NCI-H2196 treated with DMSO at 0.1 percent for 48 hours (cell line): ENCODE results near the gene KYNU.
"Not testable (repeated sequence)": the region's sequence is repeated elsewhere in the genome, so short reads cannot be mapped to it uniquely, and the experiment has no call there.

Experiments
- DNase-seq: peaks from one replicate; lab custom pipeline; 2025; ENCODE audit not compliant: unreplicated experiment; lab: John Stamatoyannopoulos, UW

KYNU gene

DNA sequence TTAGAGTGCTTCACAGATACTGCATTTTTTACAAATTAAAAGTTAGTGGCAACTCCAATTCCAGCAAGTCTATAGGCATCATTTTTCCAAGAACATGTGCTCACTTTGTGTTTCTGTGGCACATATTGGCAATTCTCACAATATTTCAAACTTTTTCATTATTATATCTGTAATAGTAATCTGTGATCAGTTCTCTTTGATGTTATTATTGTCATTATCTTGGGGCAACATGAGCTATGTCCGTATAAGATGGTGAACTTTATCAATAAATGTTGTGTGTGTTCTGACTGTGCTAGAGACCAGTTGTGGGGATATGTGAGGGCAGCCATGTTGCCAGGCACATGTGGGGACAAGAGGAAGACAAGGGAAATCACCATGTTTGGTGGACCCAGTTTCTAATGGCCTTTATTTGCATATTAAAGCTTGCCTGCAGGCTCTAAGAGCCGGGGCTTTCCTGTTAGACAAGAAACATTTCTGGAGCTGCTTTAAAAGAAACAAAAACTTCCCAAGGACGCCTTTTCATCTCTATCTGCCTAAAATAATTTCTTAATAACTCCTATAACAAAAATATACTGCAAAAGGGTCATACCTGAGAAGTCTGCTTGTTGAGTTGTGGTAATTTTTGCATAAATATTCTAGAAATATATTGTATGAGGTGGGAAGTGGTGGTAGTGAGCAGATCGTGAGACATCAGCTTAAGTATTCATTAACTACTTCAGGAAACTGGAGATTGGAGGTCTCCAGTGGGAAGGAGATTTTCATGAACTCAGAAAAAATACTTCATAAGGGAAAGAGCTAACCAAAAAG, 37.2 kb downstream of the KYNU start:
- no peak for DNase-seq

DNA sequence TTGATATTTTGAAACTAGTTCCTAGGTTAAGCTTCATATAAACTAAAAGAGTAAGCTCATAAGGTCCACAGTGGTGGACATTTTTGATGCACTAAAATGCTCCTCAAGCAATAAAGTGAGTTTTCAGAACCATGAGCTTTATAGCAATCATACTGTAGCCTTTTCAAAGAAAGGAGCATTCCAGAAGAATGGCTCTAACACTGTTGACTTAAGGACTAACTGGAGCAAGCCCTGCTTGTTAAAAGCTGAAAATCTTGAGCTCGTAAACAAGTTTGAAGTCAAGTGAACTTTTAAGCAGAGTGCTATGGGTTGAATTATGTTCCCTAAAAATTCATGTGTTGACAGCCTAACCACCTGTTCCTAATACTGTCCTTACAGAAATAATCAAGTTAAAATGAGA, 38.0 kb downstream of the KYNU start:
- no peak for DNase-seq

GRCh38 chr2:142918624-142919023, 41.2 kb downstream of the KYNU start:
- no peak for DNase-seq

DNA sequence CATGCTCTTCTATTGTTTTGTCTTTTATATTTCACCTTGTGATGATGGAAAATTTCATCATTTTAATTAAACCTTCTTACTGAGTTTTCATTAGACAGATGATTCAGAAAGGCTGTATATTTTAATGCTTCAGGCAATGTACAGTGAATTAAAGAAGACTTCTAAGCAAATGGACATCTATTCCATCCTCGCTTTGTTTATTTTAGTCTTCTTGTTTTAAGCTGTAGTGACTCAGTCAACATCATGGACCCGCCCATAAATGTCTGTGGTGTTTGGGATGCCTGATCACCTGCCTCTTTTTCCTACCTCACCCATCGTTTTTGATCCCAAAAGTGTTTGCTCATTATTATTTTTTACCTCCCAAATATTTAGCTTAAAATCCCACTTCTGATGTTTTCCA, 43.1 kb downstream of the KYNU start:
- no peak for DNase-seq

- no peak for DNase-seq
Observed at GRCh38 chr2:142926445-142926844, 49.0 kb downstream of the KYNU start.

- DNase-seq: no peak
Observed at GRCh38 chr2:142930835-142931398, 53.5 kb downstream of the KYNU start.

DNA sequence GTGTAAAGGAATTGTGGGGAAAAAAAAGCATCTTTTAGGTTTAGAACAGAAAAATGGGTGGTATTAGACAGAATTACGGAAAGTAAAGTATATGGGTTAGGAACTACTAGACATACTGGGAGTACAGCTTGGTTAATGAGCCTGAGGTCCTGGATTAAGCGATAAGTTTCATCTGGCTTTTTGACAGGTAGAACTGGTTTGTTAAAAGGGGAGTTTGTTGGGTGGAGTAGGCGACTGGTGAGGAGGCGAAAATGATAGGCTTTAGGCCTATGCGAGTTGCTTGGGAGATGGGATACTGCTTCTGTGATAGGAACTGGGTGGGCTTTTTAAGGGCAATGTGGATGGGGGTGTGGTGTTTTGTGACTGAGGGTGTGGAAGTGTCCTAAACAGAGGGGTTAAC, 56.5 kb downstream of the KYNU start:
- DNase-seq: no peak

- no peak for DNase-seq
Observed at GRCh38 chr2:142935563-142936089, 58.2 kb downstream of the KYNU start.

DNA sequence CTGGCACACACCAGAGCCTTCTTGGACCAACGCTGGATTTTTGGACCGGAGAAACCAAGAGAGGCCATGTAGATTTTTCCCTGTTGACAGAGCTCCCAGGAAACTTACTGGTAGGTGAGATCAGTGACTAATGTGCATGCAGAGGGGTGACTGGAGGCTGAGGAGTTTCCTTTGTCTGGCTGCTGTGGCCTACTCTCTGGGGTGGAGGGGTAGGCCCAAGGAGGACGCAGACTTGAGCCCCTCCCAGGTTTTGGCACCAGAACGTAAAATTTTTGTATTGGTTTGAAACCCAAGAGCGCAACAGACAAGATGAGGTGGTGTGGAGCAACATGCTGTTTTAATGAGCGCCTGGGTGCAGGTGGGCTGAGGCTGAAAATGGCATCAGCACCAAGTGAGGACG, 59.2 kb downstream of the KYNU start:
- DNase-seq: no peak

GRCh38 chr2:142937347-142937746, 59.9 kb downstream of the KYNU start:
- no peak for DNase-seq

- DNase-seq: no peak
Observed at GRCh38 chr2:142938240-142938639, 60.8 kb downstream of the KYNU start.

DNA sequence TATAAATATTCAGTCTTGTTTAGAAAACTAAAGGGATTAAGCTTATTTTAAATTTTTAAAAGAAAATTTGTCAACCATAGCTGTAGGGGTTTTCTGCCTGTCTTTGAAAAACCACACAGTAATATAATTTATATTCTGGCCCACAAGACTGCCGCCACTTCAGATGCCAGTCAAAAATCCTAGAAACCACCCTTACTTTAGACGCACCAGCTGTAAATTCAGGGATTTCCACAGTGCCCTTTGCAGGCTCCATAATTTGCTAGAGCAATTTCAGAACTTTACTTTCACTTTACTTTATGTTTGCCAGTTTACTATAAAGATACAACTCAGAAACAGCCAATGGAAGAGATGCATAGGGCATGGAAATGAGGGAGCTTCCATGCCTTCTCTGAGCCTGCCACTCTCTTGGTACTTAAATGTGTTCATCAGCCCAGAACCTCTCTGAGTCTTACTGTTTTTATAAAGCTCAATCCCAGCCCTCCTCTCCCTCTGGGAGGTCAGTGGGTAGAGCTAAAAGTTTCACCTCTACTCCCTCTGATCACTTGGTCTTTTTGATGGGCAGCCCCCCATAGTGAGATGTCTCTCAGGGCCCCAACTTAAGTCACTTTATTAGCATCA, 63.3 kb downstream of the KYNU start:
- no peak for DNase-seq

- no peak for DNase-seq
Observed at GRCh38 chr2:142942690-142943089, 65.2 kb downstream of the KYNU start.

GRCh38 chr2:142944264-142944663, 66.8 kb downstream of the KYNU start:
- no peak for DNase-seq

- DNase-seq: no peak
Observed at GRCh38 chr2:142944721-142945120, 67.3 kb downstream of the KYNU start.

DNA sequence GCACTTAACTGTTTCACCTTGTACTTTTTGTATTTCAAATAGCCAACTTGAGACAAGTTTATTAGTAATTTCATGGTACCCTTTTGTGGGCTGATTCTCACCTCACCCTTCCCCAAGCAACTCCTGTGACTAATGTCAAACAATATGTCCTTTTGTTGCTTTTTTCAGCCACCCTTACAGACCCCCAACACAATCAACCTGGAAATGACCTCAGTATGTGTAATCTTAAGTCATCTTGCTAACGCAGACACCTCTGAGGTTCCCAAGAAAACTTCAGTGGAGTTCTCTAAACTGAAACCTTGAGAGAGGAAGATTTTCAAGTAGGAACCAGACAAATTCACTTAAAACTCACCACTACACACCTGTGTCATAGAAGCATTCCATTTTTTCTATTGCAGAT, 69.5 kb downstream of the KYNU start:
- DNase-seq: no peak

- DNase-seq: not testable (repeated sequence)
Observed at GRCh38 chr2:142948723-142949122, 71.3 kb downstream of the KYNU start.

- DNase-seq: not testable (repeated sequence)
Observed at GRCh38 chr2:142950323-142950722, 72.9 kb downstream of the KYNU start.

DNA sequence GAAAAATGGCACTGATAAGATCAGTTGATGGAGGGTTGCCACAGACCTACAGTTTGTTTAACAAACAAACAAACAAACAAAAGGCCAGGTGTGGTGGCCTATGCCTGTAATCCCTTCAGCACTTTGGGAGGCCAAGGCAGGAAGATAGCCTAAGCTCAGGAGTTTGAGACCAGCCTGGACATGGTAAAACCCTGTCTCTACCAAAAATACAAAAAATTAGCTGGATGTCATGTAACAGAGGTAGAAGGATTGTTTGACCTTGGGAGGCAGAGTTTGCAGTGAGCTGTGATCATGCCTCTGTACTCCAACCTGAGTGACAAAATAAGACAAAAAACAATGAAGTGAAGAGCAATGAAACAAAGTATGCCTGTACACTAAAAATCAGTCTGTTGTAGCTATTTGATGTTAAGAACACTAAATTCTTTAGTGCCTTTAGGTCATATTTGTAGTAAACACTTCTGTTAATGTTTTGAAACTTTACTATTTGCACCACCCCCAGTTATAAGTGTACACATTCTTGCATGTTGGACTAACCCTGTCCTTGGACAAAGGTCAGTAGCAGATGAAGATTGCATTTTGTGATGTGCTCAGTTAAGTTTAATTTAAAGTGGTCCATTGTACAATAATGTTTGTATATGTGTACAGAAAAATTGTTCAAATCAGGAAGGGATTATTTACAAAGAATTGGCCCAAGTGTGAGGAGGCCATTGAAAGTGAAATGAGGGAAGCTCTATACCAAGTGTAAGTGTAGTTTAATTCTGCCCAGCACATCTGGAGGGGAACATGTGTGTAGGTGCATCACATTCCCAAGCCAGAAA, 73.9 kb downstream of the KYNU start:
- no peak for DNase-seq

DNA sequence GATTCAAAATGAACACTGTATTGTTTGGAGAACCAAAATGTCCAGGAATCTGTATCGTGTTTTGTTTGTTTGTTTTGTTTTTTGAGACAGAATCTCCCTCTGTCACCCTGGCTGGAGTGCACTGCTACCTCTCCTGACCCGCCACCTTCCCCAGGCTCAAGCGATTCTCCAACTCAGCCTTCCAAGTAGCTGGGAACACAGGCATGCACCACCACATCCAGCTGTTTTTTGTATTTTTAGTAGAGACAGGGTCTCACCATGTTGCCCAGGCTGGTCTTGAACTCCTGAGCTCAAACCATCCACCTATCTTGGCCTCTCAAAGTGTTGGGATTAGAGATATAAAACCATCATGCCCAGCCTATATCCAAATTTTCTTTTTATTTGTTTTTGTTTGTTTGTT, 74.6 kb downstream of the KYNU start:
- DNase-seq: no peak

DNA sequence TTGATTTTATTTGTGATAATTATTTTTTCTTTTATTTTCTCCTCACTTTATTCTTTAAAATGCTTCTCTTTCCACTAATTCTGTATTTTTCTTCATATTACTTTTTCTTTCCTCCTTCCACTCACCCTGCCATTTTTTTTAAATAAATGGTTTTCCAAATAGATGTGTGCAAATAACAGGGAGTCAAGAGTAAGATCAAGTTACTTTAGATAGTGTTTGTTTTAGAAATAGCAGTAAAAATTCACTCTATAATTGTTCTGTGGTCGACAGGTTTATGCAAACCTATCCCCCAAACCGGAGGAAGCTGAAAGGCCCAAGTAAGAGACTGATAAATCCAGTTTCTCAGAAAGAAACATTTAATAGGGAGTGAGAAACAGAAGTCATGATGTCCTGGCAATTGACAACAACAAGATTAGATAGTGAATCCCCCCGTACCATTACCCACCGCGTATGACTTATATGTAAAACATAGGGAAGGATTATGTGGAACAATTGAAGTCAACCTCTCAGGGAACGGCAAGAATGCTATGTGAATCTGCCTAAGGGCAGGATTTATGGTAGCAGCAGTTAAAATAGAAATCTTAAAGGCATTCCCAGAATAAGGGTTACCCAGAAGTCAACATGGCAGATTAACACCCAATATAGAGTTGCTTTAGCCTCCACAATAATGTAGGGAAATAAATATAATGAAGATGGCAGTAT, 75.5 kb downstream of the KYNU start:
- no peak for DNase-seq
